Measurements from ENCODE around the gene PREP.

PREP gene

GRCh38 chr6:105382496-105382895 is 20.4 kb downstream of the PREP start:
- Mint-ChIP-seq H3K27me3 (no peaks in the 10 kb centered on the region), H3K27ac (peak overlapping the region in 1 of 2 donors; percentile 85), H3K4me3 (no peak overlapping the region), H3K36me3 (ENCODE audit: insufficient read depth) (peaks cover 23% of the 10 kb centered on the region), H3K4me1 (ENCODE audit: low read depth in 2 of 2) (peaks cover 37 to 52% of the 10 kb centered on the region in 2 donors), H3K9me3 (no peaks in the 10 kb centered on the region)
- ATAC-seq (replicated peaks) (no peak), DNase-seq (no peak)

- peaks cover 16% of the 10 kb centered on the region for H3K36me3 Mint-ChIP-seq (ENCODE audit: insufficient read depth)
- peaks cover 37 to 51% of the 10 kb centered on the region in 2 donors for H3K4me1 Mint-ChIP-seq (ENCODE audit: low read depth in 2 of 2)
These were observed 22.2 kb downstream of the PREP start for GRCh38 chr6:105380634-105381033.

GRCh38 chr6:105375797-105376196 is 27.1 kb downstream of the PREP start:
- no peak for ATAC-seq (replicated peaks)
- H3K27ac Mint-ChIP-seq, result no peak overlapping the region
- H3K36me3 Mint-ChIP-seq (ENCODE audit: insufficient read depth), result peaks cover 22% of the 10 kb centered on the region
- H3K27me3 Mint-ChIP-seq, result no peaks in the 10 kb centered on the region
- DNase-seq, result no peak
- no peak overlapping the region for H3K4me3 Mint-ChIP-seq
- no peaks in the 10 kb centered on the region for H3K9me3 Mint-ChIP-seq
- H3K4me1 Mint-ChIP-seq (ENCODE audit: low read depth in 2 of 2), result peaks cover 17 to 24% of the 10 kb centered on the region in 2 donors

More at GRCh38 chr6:105380634-105381033, 22.2 kb downstream of the PREP start:
- Mint-ChIP-seq H3K9me3 (no peaks in the 10 kb centered on the region), H3K4me3 (no peak overlapping the region), H3K27me3 (no peaks in the 10 kb centered on the region), H3K27ac (no peak overlapping the region)
- no peak for DNase-seq
- ATAC-seq (replicated peaks), result no peak

GRCh38 chr6:105374010-105374420 is 28.9 kb downstream of the PREP start:
- Mint-ChIP-seq H3K4me3 (no peak overlapping the region), H3K36me3 (ENCODE audit: insufficient read depth) (peaks cover 25% of the 10 kb centered on the region), H3K4me1 (ENCODE audit: low read depth in 2 of 2) (peaks cover 6 to 19% of the 10 kb centered on the region in 2 donors), H3K9me3 (no peaks in the 10 kb centered on the region), H3K27ac (no peak overlapping the region), H3K27me3 (no peaks in the 10 kb centered on the region)
- ATAC-seq (replicated peaks) (no peak), DNase-seq (no peak)

GRCh38 chr6:105373481-105373880 is 29.4 kb downstream of the PREP start:
- Mint-ChIP-seq H3K27ac (no peak overlapping the region), H3K4me3 (no peak overlapping the region), H3K9me3 (no peaks in the 10 kb centered on the region), H3K36me3 (ENCODE audit: insufficient read depth) (peaks cover 30% of the 10 kb centered on the region), H3K4me1 (ENCODE audit: low read depth in 2 of 2) (peaks cover 6 to 14% of the 10 kb centered on the region in 2 donors), H3K27me3 (no peaks in the 10 kb centered on the region)
- ATAC-seq (replicated peaks) (no peak), DNase-seq (no peak)

- H3K9me3 Mint-ChIP-seq, result no peaks in the 10 kb centered on the region
- no peak overlapping the region for H3K4me3 Mint-ChIP-seq
- no peaks in the 10 kb centered on the region for H3K27me3 Mint-ChIP-seq
- no peak for DNase-seq
- H3K27ac Mint-ChIP-seq, result no peak overlapping the region
- ATAC-seq (replicated peaks), result no peak
- peaks cover 3 to 14% of the 10 kb centered on the region in 2 donors for H3K4me1 Mint-ChIP-seq (ENCODE audit: low read depth in 2 of 2)
- peaks cover 33% of the 10 kb centered on the region for H3K36me3 Mint-ChIP-seq (ENCODE audit: insufficient read depth)
These were observed 30.1 kb downstream of the PREP start for GRCh38 chr6:105372849-105373182.

GRCh38 chr6:105372142-105372848 is 30.6 kb downstream of the PREP start:
- Mint-ChIP-seq H3K27ac (peak overlapping the region in 1 of 2 donors; percentile 8), H3K4me1 (ENCODE audit: low read depth in 2 of 2) (peaks cover 1 to 9% of the 10 kb centered on the region in 2 donors), H3K36me3 (ENCODE audit: insufficient read depth) (peaks cover 38% of the 10 kb centered on the region), H3K4me3 (no peak overlapping the region), H3K27me3 (no peaks in the 10 kb centered on the region), H3K9me3 (no peaks in the 10 kb centered on the region)
- DNase-seq (no peak), ATAC-seq (replicated peaks) (no peak)

GRCh38 chr6:105370351-105370750 is 32.5 kb downstream of the PREP start:
- Mint-ChIP-seq H3K4me1 (ENCODE audit: low read depth in 2 of 2) (peaks cover 6 to 9% of the 10 kb centered on the region in 2 donors), H3K27ac (peak overlapping the region; percentile 14 to 41), H3K4me3 (no peak overlapping the region), H3K9me3 (no peaks in the 10 kb centered on the region), H3K27me3 (no peaks in the 10 kb centered on the region), H3K36me3 (ENCODE audit: insufficient read depth) (peaks cover 39% of the 10 kb centered on the region)
- ATAC-seq (replicated peaks), result no peak
- DNase-seq, result no peak

GRCh38 chr6:105369145-105369544 is 33.7 kb downstream of the PREP start:
- Mint-ChIP-seq H3K4me1 (ENCODE audit: low read depth in 2 of 2) (peaks cover 12 to 15% of the 10 kb centered on the region in 2 donors), H3K9me3 (no peaks in the 10 kb centered on the region), H3K36me3 (ENCODE audit: insufficient read depth) (peaks cover 44% of the 10 kb centered on the region), H3K27me3 (no peaks in the 10 kb centered on the region), H3K4me3 (no peak overlapping the region), H3K27ac (peak overlapping the region in 1 of 2 donors; percentile 10)
- DNase-seq (no peak), ATAC-seq (replicated peaks) (no peak)

- peak; percentile 91 for ATAC-seq (replicated peaks)
- H3K36me3 Mint-ChIP-seq (ENCODE audit: insufficient read depth), result peaks cover 49% of the 10 kb centered on the region
- no peaks in the 10 kb centered on the region for H3K9me3 Mint-ChIP-seq
- DNase-seq, result peak in 2 of 3 experiments; percentile 10
- peaks cover 9 to 21% of the 10 kb centered on the region in 2 donors for H3K4me1 Mint-ChIP-seq (ENCODE audit: low read depth in 2 of 2)
- H3K4me3 Mint-ChIP-seq, result peak overlapping the region in 1 of 2 donors; percentile 22
- no peaks in the 10 kb centered on the region for H3K27me3 Mint-ChIP-seq
- H3K27ac Mint-ChIP-seq, result peak overlapping the region; percentile 68 to 74
These were observed 38.6 kb downstream of the PREP start for GRCh38 chr6:105364243-105364642.

GRCh38 chr6:105363100-105363754 is 39.7 kb downstream of the PREP start:
- Mint-ChIP-seq H3K27me3 (no peaks in the 10 kb centered on the region), H3K9me3 (no peaks in the 10 kb centered on the region), H3K4me1 (ENCODE audit: low read depth in 2 of 2) (peaks cover 9 to 21% of the 10 kb centered on the region in 2 donors), H3K36me3 (ENCODE audit: insufficient read depth) (peaks cover 41% of the 10 kb centered on the region), H3K4me3 (no peak overlapping the region), H3K27ac (peak overlapping the region; percentile 35 to 74)
- ATAC-seq (replicated peaks) (no peak), DNase-seq (no peak)

- no peak overlapping the region for H3K4me3 Mint-ChIP-seq
- H3K27me3 Mint-ChIP-seq, result no peaks in the 10 kb centered on the region
- DNase-seq (no peak), ATAC-seq (replicated peaks) (no peak)
- peak overlapping the region in 1 of 2 donors; percentile 81 for H3K27ac Mint-ChIP-seq
- peaks cover 27% of the 10 kb centered on the region for H3K36me3 Mint-ChIP-seq (ENCODE audit: insufficient read depth)
- H3K9me3 Mint-ChIP-seq, result no peaks in the 10 kb centered on the region
- peaks cover 8 to 16% of the 10 kb centered on the region in 2 donors for H3K4me1 Mint-ChIP-seq (ENCODE audit: low read depth in 2 of 2)
These were observed 43.2 kb downstream of the PREP start for GRCh38 chr6:105359419-105360370.

- peaks cover 0 to 4% of the 10 kb centered on the region in 2 donors for H3K4me1 Mint-ChIP-seq (ENCODE audit: low read depth in 2 of 2)
- no peaks in the 10 kb centered on the region for H3K9me3 Mint-ChIP-seq
- peaks cover 35% of the 10 kb centered on the region for H3K36me3 Mint-ChIP-seq (ENCODE audit: insufficient read depth)
- no peaks in the 10 kb centered on the region for H3K27me3 Mint-ChIP-seq
- H3K4me3 Mint-ChIP-seq, result no peak overlapping the region
- DNase-seq (no peak), ATAC-seq (replicated peaks) (no peak)
- H3K27ac Mint-ChIP-seq, result peak overlapping the region in 1 of 2 donors; percentile 55
These were observed 45.7 kb downstream of the PREP start for GRCh38 chr6:105357165-105357564.

All from effector memory CD8-positive, alpha-beta T cell (primary cell).